ENCODE measurements around the gene CRB3. TPM values are rescaled to one million over a fixed set of nuclear protein-coding genes. Genes with fewer than 3 reads are reported as not detected.

CRB3 gene
- 5.9 TPM for total RNA-seq

GRCh38 chr19:6464070-6464873, at the start of gene CRB3:
TSS of gene CRB3 (plus strand) at chr19:6464271. CDS start at chr19:6464702, 431 bp downstream.

GRCh38 chr19:6424195-6424938, 39.7 kb upstream of the CRB3 start, which contains the start of gene KHSRP:
TSS of gene KHSRP (minus strand) at chr19:6424811. CDS start at chr19:6424701, 110 bp downstream.

GRCh38 chr19:6433663-6434062, 30.4 kb upstream of the CRB3 start, which contains the start of gene SLC25A41:
TSS of gene SLC25A41 (minus strand) at chr19:6433763. CDS start at chr19:6433693, 70 bp downstream.

GRCh38 chr19:6459262-6460098, 4.6 kb upstream of the CRB3 start, which contains the start of gene SLC25A23:
TSS of gene SLC25A23 (minus strand) at chr19:6459792. CDS start at chr19:6459628, 164 bp downstream.

GRCh38 chr19:6481541-6482342, 17.7 kb downstream of the CRB3 start, which contains the start of gene DENND1C:
TSS of gene DENND1C (minus strand) at chr19:6481787. CDS start at chr19:6481695, 92 bp downstream.

GRCh38 chr19:6501740-6502648, 37.9 kb downstream of the CRB3 start, which contains the start of gene TUBB4A:
TSS of gene TUBB4A (minus strand) at chr19:6502309. CDS start at chr19:6502212, 97 bp downstream.

Other genes starting within 250 kb of the CRB3 start
- 20.1 TPM for gene MLLT1, start 184.3 kb upstream of the CRB3 start, total RNA-seq
- gene ACER1, start 130.7 kb upstream of the CRB3 start, total RNA-seq: not detected
- gene CLPP, start 102.7 kb upstream of the CRB3 start, total RNA-seq: 33.7 TPM
- gene ALKBH7, start 91.5 kb upstream of the CRB3 start, total RNA-seq: 57.5 TPM
- gene PSPN, start 88.3 kb upstream of the CRB3 start, total RNA-seq: 2.4 TPM
- 47.6 TPM for gene GTF2F1, start 71.1 kb upstream of the CRB3 start, total RNA-seq
- gene KHSRP, start 39.5 kb upstream of the CRB3 start, total RNA-seq: 167 TPM
- gene SLC25A41, start 30.5 kb upstream of the CRB3 start, total RNA-seq: not detected
- gene SLC25A23, start 4.5 kb upstream of the CRB3 start, total RNA-seq: 82.0 TPM
- 0.49 TPM for gene DENND1C, start 17.5 kb downstream of the CRB3 start, total RNA-seq
- 51.8 TPM for gene TUBB4A, start 38.0 kb downstream of the CRB3 start, total RNA-seq
- 0.44 TPM for gene TNFSF9, start 66.8 kb downstream of the CRB3 start, total RNA-seq
- 1.8 TPM for gene CD70, start 126.9 kb downstream of the CRB3 start, total RNA-seq
- gene TNFSF14, start 205.9 kb downstream of the CRB3 start, total RNA-seq: 0.33 TPM

All from camera-type eye (tissue), 1 donor.